SU-DHL-6 (cell line): ENCODE data around the gene RAD23A.

ENCODE experiments used
- H2AFZ ChIP-seq: fragments of 200-600 bp; sonication (generic); 2 replicates; pipeline ENCODE4 v1.6.1; 2014; ENCODE audit warnings: low read depth, mild to moderate bottlenecking, moderate library complexity, mixed read lengths, antibody characterized with exemption, low read length; ENCODE audit not compliant: severe bottlenecking
- H3F3A ChIP-seq: fragments of 200-600 bp; shearing (Covaris generic); 2 replicates; pipeline ENCODE4 v1.6.0; 2016; ENCODE audit warnings: antibody characterized with exemption, mild to moderate bottlenecking; ENCODE audit not compliant: insufficient read depth
- H3K27ac ChIP-seq: fragments of 200-600 bp; sonication (generic); 2 replicates; pipeline ENCODE4 v1.5.1; 2016; ENCODE audit warnings: low read depth, mild to moderate bottlenecking, low read length, moderate library complexity, mixed read lengths
- H3K27me3 ChIP-seq: fragments of 200-600 bp; sonication (generic), shearing (Covaris generic); 2 replicates; pipeline ENCODE4 v1.6.0; 2014; ENCODE audit warnings: mild to moderate bottlenecking, low read length
- H3K36me3 ChIP-seq: fragments of 200-600 bp; sonication (generic); 2 replicates; pipeline ENCODE4 v1.6.1; 2014; ENCODE audit warnings: mild to moderate bottlenecking, low read length, mixed read lengths
- H3K4me2 ChIP-seq: fragments of 300-600, 200-600 bp; shearing (Covaris generic), sonication (generic); 2 replicates; pipeline ENCODE4 v1.6.0; 2014; ENCODE audit warnings: low read length, low read depth, mild to moderate bottlenecking; ENCODE audit not compliant: poor library complexity, severe bottlenecking
- H3K4me3 ChIP-seq: fragments of 200-600 bp; sonication (generic); 2 replicates; pipeline ENCODE4 v1.5.1; 2014; ENCODE audit warnings: antibody characterized with exemption, low read length, mild to moderate bottlenecking, mixed read lengths; ENCODE audit not compliant: insufficient read depth, poor library complexity, severe bottlenecking
- H3K79me2 ChIP-seq: fragments of 200-600 bp; sonication (generic); 2 replicates; pipeline ENCODE4 v1.6.1; 2014; ENCODE audit warnings: mild to moderate bottlenecking, low read length, moderate library complexity; ENCODE audit not compliant: insufficient read depth
- H3K9ac ChIP-seq: fragments of 200-600 bp; sonication (generic); 2 replicates; pipeline ENCODE4 v1.7.0; 2014; ENCODE audit warnings: mild to moderate bottlenecking, low read length
- H3K9me2 ChIP-seq: fragments of 200-600 bp; sonication (generic); replicated peaks from 2 replicates; pipeline ENCODE4 v1.6.1; 2014; ENCODE audit warnings: low read length; ENCODE audit not compliant: insufficient read depth
- H3K9me3 ChIP-seq: fragments of 200-600 bp; sonication (generic); 2 replicates; pipeline ENCODE4 v1.6.1; 2014; ENCODE audit warnings: low read length, mixed read lengths; ENCODE audit not compliant: insufficient read depth
- H4K20me1 ChIP-seq: fragments of 200-600 bp; sonication (generic); 2 replicates; pipeline ENCODE4 v1.6.1; 2014; ENCODE audit warnings: low read depth, mild to moderate bottlenecking, antibody characterized with exemption, low read length, moderate library complexity, mixed read lengths
- EZH2phosphoT487 ChIP-seq: fragments of 200-600 bp; sonication (generic), shearing (Covaris generic); conservative IDR thresholded peaks from 2 replicates; pipeline ENCODE4 v1.6.1; 2018; ENCODE audit warnings: mild to moderate bottlenecking, antibody characterized with exemption, low read length, moderate library complexity, mixed read lengths
- TF ChIP-seq, protein P1 (sequence below): fragments of 200-600 bp; sonication (generic); IDR thresholded peaks from one replicate; pipeline ENCODE4 v1.5.1; 2017; ENCODE audit warnings: antibody characterized with exemption, mild to moderate bottlenecking, low read length, moderate library complexity; ENCODE audit not compliant: insufficient read depth, poor library complexity, severe bottlenecking

Gene RAD23A

DNA sequence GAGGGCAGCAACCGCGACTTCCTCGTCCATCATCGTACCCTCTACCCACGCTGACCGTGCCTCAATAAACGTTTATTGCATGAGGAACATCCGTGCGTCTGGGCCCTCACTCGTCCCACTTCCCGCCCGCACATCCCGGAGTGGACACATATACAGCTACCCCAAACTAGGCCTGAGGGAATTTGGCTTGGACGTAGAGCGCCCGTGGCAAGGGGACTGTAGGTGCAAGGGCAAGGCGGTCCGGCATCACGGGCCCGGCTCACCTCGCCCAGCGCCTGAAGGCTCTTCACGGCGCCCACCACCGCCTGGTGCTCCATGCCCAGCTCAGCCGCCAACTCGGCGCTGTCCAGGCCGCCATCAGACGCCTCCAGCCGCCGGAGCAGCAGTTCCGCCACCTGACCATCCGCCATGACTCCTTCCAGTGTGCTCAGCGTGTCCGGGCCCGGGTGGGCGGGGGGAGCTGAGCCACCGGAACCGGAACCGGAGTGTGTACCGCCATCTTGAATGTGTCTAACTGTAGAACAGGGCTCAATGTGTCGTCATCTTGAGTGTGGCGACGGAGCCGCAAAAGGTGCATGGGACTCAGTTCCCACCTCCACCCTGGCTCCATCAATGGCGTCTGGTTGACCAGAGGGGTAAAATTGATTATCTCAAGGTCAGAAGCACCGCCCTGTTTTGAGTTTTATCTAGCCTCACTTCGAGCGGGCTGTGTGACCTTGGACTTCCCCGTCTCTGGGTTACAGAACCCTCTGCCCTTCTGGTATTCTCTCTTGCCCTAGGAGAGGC, 12.2 kb upstream of the RAD23A start, which contains the start of gene FARSA:
FARSA (minus strand) TSS at position 425 of the 786 bp plus-strand sequence; CDS start at position 410, 15 bp downstream.
- H3K9ac ChIP-seq = peak within 1 kb of the TSS; percentile 98
- peaks cover 3% of the 10 kb centered on the region; the same call in 1 of the 2 replicates for H4K20me1 ChIP-seq
- H3K36me3 ChIP-seq = peaks cover 4% of the 10 kb centered on the region; the same call in 1 of the 2 replicates
- peak within 1 kb of the TSS; percentile 93 for H2AFZ ChIP-seq
- H3F3A ChIP-seq = peaks cover 20% of the 10 kb centered on the region
- peak within 1 kb of the TSS; percentile 78 for H3K4me2 ChIP-seq
- H3K4me3 ChIP-seq = peak within 1 kb of the TSS; percentile 71
- TF ChIP-seq, protein P1, sequence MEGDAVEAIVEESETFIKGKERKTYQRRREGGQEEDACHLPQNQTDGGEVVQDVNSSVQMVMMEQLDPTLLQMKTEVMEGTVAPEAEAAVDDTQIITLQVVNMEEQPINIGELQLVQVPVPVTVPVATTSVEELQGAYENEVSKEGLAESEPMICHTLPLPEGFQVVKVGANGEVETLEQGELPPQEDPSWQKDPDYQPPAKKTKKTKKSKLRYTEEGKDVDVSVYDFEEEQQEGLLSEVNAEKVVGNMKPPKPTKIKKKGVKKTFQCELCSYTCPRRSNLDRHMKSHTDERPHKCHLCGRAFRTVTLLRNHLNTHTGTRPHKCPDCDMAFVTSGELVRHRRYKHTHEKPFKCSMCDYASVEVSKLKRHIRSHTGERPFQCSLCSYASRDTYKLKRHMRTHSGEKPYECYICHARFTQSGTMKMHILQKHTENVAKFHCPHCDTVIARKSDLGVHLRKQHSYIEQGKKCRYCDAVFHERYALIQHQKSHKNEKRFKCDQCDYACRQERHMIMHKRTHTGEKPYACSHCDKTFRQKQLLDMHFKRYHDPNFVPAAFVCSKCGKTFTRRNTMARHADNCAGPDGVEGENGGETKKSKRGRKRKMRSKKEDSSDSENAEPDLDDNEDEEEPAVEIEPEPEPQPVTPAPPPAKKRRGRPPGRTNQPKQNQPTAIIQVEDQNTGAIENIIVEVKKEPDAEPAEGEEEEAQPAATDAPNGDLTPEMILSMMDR = no peak
- TF ChIP-seq EZH2phosphoT487 = no peak
- H3K9me3 ChIP-seq = no peaks in the 10 kb centered on the region
- no peaks in the 10 kb centered on the region for H3K9me2 ChIP-seq
- H3K79me2 ChIP-seq = peaks cover 31% of the 10 kb centered on the region
- no peaks in the 10 kb centered on the region for H3K27me3 ChIP-seq
- peak within 1 kb of the TSS; percentile 44 for H3K27ac ChIP-seq

DNA sequence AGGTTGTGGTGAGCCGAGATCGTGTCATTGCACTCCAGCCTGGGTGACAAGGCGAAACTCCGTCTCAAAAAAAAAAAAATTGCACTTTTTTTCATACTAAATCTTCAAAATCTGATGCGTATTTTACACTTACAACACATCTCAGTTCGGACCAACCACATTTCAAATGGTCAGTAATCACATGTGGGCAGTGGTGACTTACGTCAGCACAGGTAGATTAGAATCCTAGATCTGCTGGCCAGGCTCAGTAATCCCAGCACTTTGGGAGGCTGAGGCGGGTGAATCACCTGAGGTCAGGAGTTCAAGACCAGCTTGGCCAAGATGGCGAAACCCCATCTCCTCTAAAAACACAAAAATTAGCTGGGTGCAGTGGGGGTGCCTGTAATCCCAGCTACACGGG, 10.6 kb upstream of the RAD23A start:
- no peaks in the 10 kb centered on the region for H3K9me3 ChIP-seq
- no peaks in the 10 kb centered on the region for H3K9me2 ChIP-seq
- peaks cover 18% of the 10 kb centered on the region for H3K36me3 ChIP-seq
- no peak overlapping the region for H3K4me2 ChIP-seq
- no peak overlapping the region for H2AFZ ChIP-seq
- no peaks in the 10 kb centered on the region for H3K27me3 ChIP-seq
- peaks cover 36% of the 10 kb centered on the region for H3F3A ChIP-seq
- H3K27ac ChIP-seq = no peak overlapping the region
- peaks cover 47% of the 10 kb centered on the region for H3K79me2 ChIP-seq
- H4K20me1 ChIP-seq = peaks cover 13% of the 10 kb centered on the region
- H3K9ac ChIP-seq = no peak overlapping the region
- H3K4me3 ChIP-seq = no peak overlapping the region
- no peak for TF ChIP-seq EZH2phosphoT487
- TF ChIP-seq, protein P1 = no peak

DNA sequence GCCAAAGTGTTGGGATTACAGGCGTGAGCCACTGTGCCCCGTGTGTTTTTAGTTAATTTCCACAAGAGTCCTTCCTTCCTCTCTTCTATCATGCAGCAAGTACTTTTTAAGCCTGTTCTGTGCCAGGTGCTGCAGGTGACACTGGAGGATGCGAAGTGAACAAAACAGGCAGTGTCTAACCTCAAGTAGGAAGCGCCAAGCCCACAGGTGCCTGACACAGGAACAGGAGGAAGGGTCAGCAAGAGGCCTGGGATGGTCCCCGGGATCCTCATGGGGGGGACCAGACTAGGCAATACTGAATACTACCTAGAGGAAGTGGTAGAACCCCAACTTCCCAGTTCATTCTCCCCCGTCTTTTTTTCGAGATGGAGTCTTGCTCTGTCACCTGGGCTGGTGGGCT, 9.1 kb upstream of the RAD23A start:
- Histone ChIP-seq H4K20me1 (peaks cover 17% of the 10 kb centered on the region), H3K79me2 (peaks cover 48% of the 10 kb centered on the region), H3K36me3 (peaks cover 26% of the 10 kb centered on the region), H3K9me2 (no peaks in the 10 kb centered on the region), H3K27me3 (no peaks in the 10 kb centered on the region), H3K27ac (peak overlapping the region; percentile 92), H3F3A (peaks cover 51% of the 10 kb centered on the region), H2AFZ (peak overlapping the region; percentile 94), H3K9me3 (no peaks in the 10 kb centered on the region), H3K9ac (peak overlapping the region; percentile 66; the same call in 1 of the 2 replicates), H3K4me2 (peak overlapping the region; percentile 64), H3K4me3 (no peak overlapping the region)
- TF ChIP-seq, protein P1 = no peak
- TF ChIP-seq EZH2phosphoT487 = no peak
